ENCODE results near the gene PIK3CB. TPM values are rescaled to one million over a fixed set of nuclear protein-coding genes. Genes with fewer than 3 reads are reported as not detected.

The PIK3CB gene
- total and polyA plus RNA-seq, 2 of the 8 experiments (the other 6 are each of a cell fraction or from before 2014, with no cell fraction given), result 8.3 to 35.2 TPM

- no peak overlapping the region for H3K14ac ChIP-seq (ENCODE audit: insufficient read length)
- CTCF ChIA-PET (ENCODE audit: partially characterized antibody), result interaction anchor here (0.7 to 1.8 kb wide), 4 partner anchors 16 to 71 kb away, joined by 3 to 4 read pairs (median 4); no protein-coding TSS in a partner anchor
- H4K91ac ChIP-seq (replicated peaks; ENCODE audit: insufficient read length, low read length), result no peak overlapping the region
- FAIRE-seq, result no peak
- no peak overlapping the region for H3K18ac ChIP-seq (ENCODE audit: extremely low read depth, low read length)
- TF ChIP-seq HDAC6 (IDR thresholded peaks at IDR 0.05; ENCODE audit: low read depth, low read length) (no peak), SIX5 (IDR thresholded peaks at IDR 0.05; ENCODE audit: low read depth, low read length) (no peak), CBX8 (IDR thresholded peaks at IDR 0.05; ENCODE audit: borderline replicate concordance, low read depth, low read length) (no peak), RXRA (IDR thresholded peaks at IDR 0.05; ENCODE audit: insufficient read depth, low read depth, low read length) (no peak), KDM4A (IDR thresholded peaks at IDR 0.05; ENCODE audit: low read depth, low read length, severe bottlenecking) (no peak), TCF12 (IDR thresholded peaks at IDR 0.05; ENCODE audit: low read depth, low read length) (no peak), RFX5 (IDR thresholded peaks at IDR 0.05; ENCODE audit: borderline replicate concordance, low read depth, low read length) (no peak), FOSL1 (IDR thresholded peaks at IDR 0.05; ENCODE audit: insufficient read depth, low read depth, low read length) (no peak), SP4 (IDR thresholded peaks at IDR 0.05; ENCODE audit: low read length) (no peak)
- no peaks in the 10 kb centered on the region for H3K23me2 ChIP-seq (ENCODE audit: low read depth, low read length)
- no peak overlapping the region for H3K4ac ChIP-seq (replicated peaks; ENCODE audit: insufficient read length, low read depth, low read length)
- peaks cover 19 to 22% of the 10 kb centered on the region in 2 experiments for H3K9me3 ChIP-seq (ENCODE audit: insufficient read depth in 2 of 2, low read depth in 1 of 2, low read length in 1 of 2)
- H3K4me2 ChIP-seq (ENCODE audit: insufficient read depth in 1 of 2, low read depth in 2 of 2, low read length in 2 of 2), result no peak overlapping the region
- no peak overlapping the region for H4K5ac ChIP-seq (ENCODE audit: insufficient read length, low read depth, low read length)
- no peak overlapping the region for H2AK5ac ChIP-seq (ENCODE audit: low read depth, low read length)
- no peak for DNase-seq (ENCODE audit: low read depth in 1 of 2, low spot score in 2 of 2)
- peaks cover 0 to 11% of the 10 kb centered on the region in 2 experiments; a peak in 1 of 4 replicates for H3K79me2 ChIP-seq (ENCODE audit: control insufficient read depth in 1 of 2, insufficient read depth in 2 of 2, low read length in 2 of 2)
- H3K4me3 ChIP-seq (ENCODE audit: extremely low read depth in 1 of 4, insufficient read depth in 2 of 4, low read depth in 3 of 4, low read length in 4 of 4), result no peak overlapping the region
- H3K27ac ChIP-seq (ENCODE audit: low read depth, low read length), result no peak overlapping the region
- no peak overlapping the region for H3K23ac ChIP-seq (ENCODE audit: insufficient read length)
- H2BK15ac ChIP-seq (ENCODE audit: low read length), result no peak overlapping the region
- no peak overlapping the region for H4K8ac ChIP-seq (ENCODE audit: extremely low read depth, insufficient read depth, low read length)
- H2BK120ac ChIP-seq (replicated peaks; ENCODE audit: low read depth, low read length), result no peak overlapping the region
- H3K36me3 ChIP-seq (ENCODE audit: control insufficient read depth in 2 of 4, insufficient read depth in 4 of 4, low read length in 3 of 4), result peaks cover 0 to 18% (median 8%) of the 10 kb centered on the region in 4 experiments; a peak in 5 of 8 replicates
- H3K9ac ChIP-seq (replicated peaks in 1 of 4; ENCODE audit: extremely low read depth in 1 of 4, low read depth in 3 of 4, low read length in 3 of 4), result no peak overlapping the region
- H3K27me3 ChIP-seq (replicated peaks in 1 of 4; ENCODE audit: control insufficient read depth in 3 of 4, extremely low read depth in 1 of 4, insufficient read depth in 3 of 4, low read length in 3 of 4), result no peaks in the 10 kb centered on the region
- H3K4me1 ChIP-seq (replicated peaks in 1 of 4; ENCODE audit: control insufficient read depth in 3 of 4, insufficient read depth in 4 of 4, low read length in 3 of 4), result no peaks in the 10 kb centered on the region
- POLR2A ChIA-PET (ENCODE audit: partially characterized antibody), result interaction anchor here (0.7 to 1.7 kb wide), 2 partner anchors 16 to 120 kb away, joined by 3 to 4 read pairs; no protein-coding TSS in a partner anchor
- no peak overlapping the region for H2BK5ac ChIP-seq (ENCODE audit: low read depth, low read length)
- no peak overlapping the region for H2AFZ ChIP-seq (ENCODE audit: low read length)
- H2BK12ac ChIP-seq (ENCODE audit: low read depth, low read length), result no peak overlapping the region
- H3K56ac ChIP-seq (replicated peaks; ENCODE audit: insufficient read length, low read depth, low read length), result no peak overlapping the region
- no peak overlapping the region for H2BK20ac ChIP-seq (ENCODE audit: low read length)
- H4K20me1 ChIP-seq (replicated peaks in 1 of 2; ENCODE audit: control insufficient read depth in 1 of 2, insufficient read depth in 2 of 2, low read length in 2 of 2), result no peaks in the 10 kb centered on the region
- peaks cover 3% of the 10 kb centered on the region; the same call in 1 of the 2 replicates for H3K79me1 ChIP-seq (ENCODE audit: low read depth, low read length)
Observed at GRCh38 chr3:138769616-138770015, 65.1 kb downstream of the PIK3CB start.
